GM12892 (cell line): ENCODE data around the gene FUT7.

Experiments
- POLR2A ChIP-seq: IDR thresholded peaks from 2 replicates; pipeline ENCODE4 v1.6.1; 2011; ENCODE audit warnings: low read depth, low read length, control low read depth
- POLR2AphosphoS5 ChIP-seq: IDR thresholded peaks from 2 replicates; pipeline ENCODE4 v1.6.1; 2011; ENCODE audit warnings: low read depth, low read length, control low read depth

DNA sequence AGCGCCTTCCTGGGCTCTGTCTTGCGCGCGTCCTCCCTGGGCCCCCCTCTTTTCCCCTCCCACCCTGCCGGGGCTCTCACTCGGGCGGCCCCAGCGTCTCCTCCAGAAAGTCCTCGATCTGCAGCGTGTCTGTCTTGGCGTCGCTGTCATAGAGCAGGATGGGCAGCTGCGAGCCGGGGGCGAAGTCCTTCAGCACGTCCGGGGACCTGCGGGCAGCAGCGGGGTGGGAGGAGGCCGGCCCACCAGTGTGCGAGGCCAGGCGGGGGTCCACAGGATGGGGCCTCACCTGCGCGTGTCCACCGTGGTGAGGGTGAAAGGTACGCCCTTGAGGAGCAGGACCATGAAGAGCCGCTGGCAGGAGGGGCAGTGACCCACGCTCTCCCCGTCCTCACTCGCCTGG is 36.5 kb downstream of the FUT7 start:
- TF ChIP-seq POLR2A (no peak), POLR2AphosphoS5 (no peak)
